Activated naive CD8-positive, alpha-beta T cell treated with anti-CD3 and anti-CD28 coated beads, Interleukin-2, amount 50 U/mL, for 24 hours (primary cell): ENCODE measurements around the gene GRID1.

ENCODE experiments used
- ATAC-seq: fragments of 150-1000 bp; cut with Tn5 transposase; one replicate; pipeline ENCODE4 v1.10.0; 2021
- DNase-seq: peaks from one replicate; pipeline ENCODE4 v3.0.0; 2021
- H3K27ac Mint-ChIP-seq: one replicate; pipeline ENCODE4 v1.8.0; 2021; ENCODE audit warnings: mild to moderate bottlenecking, mixed read lengths
- H3K27me3 Mint-ChIP-seq: one replicate; pipeline ENCODE4 v1.8.0; 2021; ENCODE audit warnings: mixed read lengths
- H3K36me3 Mint-ChIP-seq: one replicate; pipeline ENCODE4 v1.8.0; 2021; ENCODE audit warnings: low read depth, mixed read lengths
- H3K4me1 Mint-ChIP-seq: one replicate; pipeline ENCODE4 v1.8.0; 2021; ENCODE audit warnings: mixed read lengths
- H3K4me3 Mint-ChIP-seq: one replicate; pipeline ENCODE4 v1.8.0; 2021; ENCODE audit warnings: mild to moderate bottlenecking, moderate library complexity, mixed read lengths
- H3K9me3 Mint-ChIP-seq: one replicate; pipeline ENCODE4 v1.8.0; 2021; ENCODE audit warnings: mixed read lengths

GRID1 gene

DNA sequence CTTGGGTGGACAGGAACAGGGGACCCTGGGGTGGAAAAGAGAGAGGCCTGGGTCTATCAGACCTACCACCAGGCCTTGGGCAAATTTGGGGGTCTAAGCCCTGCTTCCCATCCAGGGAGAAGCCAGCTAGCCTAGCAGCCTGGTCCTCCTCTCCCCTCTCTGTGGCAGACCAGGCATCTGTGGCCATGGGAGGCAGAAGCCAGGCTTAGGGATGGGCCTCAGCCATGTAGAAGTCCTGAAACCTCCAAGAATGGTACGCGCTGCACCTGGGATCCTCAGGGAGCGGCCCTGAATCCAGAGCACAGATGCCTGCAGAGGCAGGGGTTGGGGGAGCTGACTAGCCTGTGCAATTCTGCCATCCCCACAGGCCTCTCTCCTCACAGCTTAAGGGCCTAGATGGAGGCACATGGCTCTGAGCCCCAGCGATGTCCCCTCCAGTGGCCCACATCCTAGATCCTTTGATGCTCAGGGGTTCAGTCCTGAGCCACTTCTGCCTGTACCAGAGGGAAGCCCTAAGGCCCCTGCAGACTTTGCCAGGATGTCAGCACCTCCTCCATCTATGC is 21.2 kb downstream of the GRID1 start:
- H3K36me3 Mint-ChIP-seq: no peaks in the 10 kb centered on the region
- no peak for ATAC-seq
- peaks cover 2% of the 10 kb centered on the region for H3K27me3 Mint-ChIP-seq
- no peaks in the 10 kb centered on the region for H3K9me3 Mint-ChIP-seq
- no peak for DNase-seq
- H3K4me3 Mint-ChIP-seq: no peak overlapping the region
- H3K4me1 Mint-ChIP-seq: no peaks in the 10 kb centered on the region
- no peak overlapping the region for H3K27ac Mint-ChIP-seq

DNA sequence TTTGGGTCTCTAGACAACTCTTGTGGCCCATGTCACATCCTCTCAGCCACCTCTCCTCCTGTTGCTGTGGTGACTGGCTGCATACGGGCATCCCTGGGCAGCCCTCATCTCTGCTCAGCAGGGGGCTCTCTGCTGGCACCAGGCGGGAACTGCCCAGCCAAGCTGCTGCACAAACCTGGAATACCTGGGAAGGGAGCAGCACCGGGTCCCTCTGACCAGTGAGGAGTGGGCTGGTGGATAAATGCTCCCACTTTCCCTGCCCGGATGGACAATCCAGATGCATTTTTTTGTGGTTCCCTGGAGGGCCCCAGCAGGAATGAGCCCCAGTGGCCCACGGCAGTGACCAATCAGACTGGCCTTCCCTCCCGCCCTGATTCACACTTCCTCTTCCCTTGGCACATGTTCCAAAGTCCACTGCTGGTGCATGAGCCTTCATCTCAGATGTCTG is 21.9 kb downstream of the GRID1 start:
- H3K4me3 Mint-ChIP-seq: no peak overlapping the region
- DNase-seq: no peak
- peaks cover 2% of the 10 kb centered on the region for H3K27me3 Mint-ChIP-seq
- no peaks in the 10 kb centered on the region for H3K36me3 Mint-ChIP-seq
- H3K27ac Mint-ChIP-seq: no peak overlapping the region
- H3K4me1 Mint-ChIP-seq: no peaks in the 10 kb centered on the region
- H3K9me3 Mint-ChIP-seq: no peaks in the 10 kb centered on the region
- ATAC-seq: no peak

- H3K27ac Mint-ChIP-seq: no peak overlapping the region
- no peak overlapping the region for H3K4me3 Mint-ChIP-seq
- DNase-seq: no peak
- no peaks in the 10 kb centered on the region for H3K9me3 Mint-ChIP-seq
- no peak for ATAC-seq
- peaks cover 4% of the 10 kb centered on the region for H3K27me3 Mint-ChIP-seq
- no peaks in the 10 kb centered on the region for H3K4me1 Mint-ChIP-seq
- no peaks in the 10 kb centered on the region for H3K36me3 Mint-ChIP-seq
These were observed 22.3 kb downstream of the GRID1 start for GRCh38 chr10:86344281-86344680.

DNA sequence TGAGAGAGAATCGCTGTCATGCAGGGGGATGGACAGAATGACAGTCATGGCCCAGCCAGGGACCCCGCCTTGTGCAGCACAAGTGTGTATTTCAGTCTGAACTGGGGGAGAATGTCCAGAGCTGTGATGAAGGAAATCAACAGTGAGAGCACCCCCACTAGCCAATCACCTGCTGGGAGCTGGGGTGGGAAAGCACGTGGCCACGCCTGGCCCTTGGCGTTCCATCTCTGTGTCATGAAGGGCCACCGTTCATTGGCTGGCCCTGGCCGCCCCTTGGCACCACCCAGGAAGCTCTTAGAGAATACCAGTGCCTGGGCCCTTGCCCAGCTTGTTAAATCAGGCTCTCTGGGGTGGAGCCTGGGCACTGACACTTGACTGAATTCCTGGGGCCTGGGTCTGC is 22.8 kb downstream of the GRID1 start:
- H3K4me1 Mint-ChIP-seq: no peaks in the 10 kb centered on the region
- ATAC-seq (no peak), DNase-seq (no peak)
- H3K36me3 Mint-ChIP-seq: no peaks in the 10 kb centered on the region
- no peak overlapping the region for H3K4me3 Mint-ChIP-seq
- no peak overlapping the region for H3K27ac Mint-ChIP-seq
- peaks cover 4% of the 10 kb centered on the region for H3K27me3 Mint-ChIP-seq
- no peaks in the 10 kb centered on the region for H3K9me3 Mint-ChIP-seq

DNA sequence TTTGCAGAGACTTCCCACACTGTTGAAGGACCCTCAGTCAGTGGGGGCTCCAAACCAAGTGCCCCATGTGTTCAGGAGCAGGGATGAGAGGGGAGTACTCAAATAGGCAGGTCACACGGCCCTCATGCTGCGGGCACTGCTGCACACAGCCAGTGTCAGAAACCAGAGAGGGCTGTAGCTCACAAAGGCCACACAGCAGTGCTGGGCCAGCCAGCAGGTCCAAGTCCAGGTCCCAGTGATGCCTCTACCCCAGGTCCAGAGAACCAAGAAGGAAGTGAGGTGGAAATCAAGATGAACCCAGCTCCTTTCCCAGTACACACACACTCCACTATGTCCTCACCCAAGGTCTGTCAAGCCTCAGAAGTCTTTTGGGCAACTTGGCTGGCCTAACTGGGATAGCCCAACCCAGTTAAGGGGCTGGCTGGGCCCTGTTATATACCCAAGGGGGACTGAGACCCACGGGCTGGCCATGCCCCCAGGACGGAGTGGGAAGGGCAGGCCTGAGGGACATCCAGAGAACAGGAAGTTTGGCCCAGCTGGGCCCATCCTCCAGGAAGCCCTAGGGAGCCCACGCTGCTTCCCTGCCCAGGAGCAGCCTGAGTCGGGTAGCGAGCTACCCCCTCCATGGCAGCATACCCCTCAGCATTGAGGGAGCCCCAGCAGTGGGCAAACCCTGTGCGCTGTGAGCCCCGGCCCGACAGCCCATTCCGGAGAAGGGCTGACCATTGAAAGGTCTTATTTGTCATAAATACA is 24.3 kb downstream of the GRID1 start:
- ATAC-seq (no peak), DNase-seq (no peak)
- Mint-ChIP-seq H3K27me3 (peaks cover 2% of the 10 kb centered on the region), H3K36me3 (no peaks in the 10 kb centered on the region), H3K4me1 (no peaks in the 10 kb centered on the region), H3K9me3 (no peaks in the 10 kb centered on the region), H3K4me3 (no peak overlapping the region), H3K27ac (no peak overlapping the region)

DNA sequence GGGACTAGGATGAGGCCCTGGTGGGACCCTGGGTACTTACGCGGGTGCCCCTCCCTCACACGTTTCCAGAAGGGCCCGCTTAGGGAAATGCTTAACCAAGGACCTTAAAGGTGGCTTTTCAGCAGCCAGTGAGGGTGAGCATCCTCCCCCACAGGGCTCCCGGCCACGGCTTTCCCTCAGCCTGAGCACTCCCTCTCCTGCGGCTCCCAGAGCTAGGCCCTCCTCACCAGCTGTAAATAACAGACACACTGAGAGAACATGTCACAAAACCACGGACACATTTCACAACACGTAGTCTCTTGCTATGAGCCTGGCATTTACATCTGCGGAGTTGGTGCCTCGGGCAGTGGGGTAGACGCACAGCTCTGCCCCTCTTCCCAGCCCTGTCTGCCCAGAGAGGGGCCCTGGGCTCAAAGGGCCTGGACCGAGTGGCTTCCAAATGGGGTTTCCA is 25.2 kb downstream of the GRID1 start:
- ATAC-seq (no peak), DNase-seq (no peak)
- Mint-ChIP-seq H3K27me3 (peaks cover 2% of the 10 kb centered on the region), H3K36me3 (no peaks in the 10 kb centered on the region), H3K27ac (no peak overlapping the region), H3K4me3 (no peak overlapping the region), H3K4me1 (no peaks in the 10 kb centered on the region), H3K9me3 (no peaks in the 10 kb centered on the region)

GRCh38 chr10:86340991-86341260 is 25.7 kb downstream of the GRID1 start:
- ATAC-seq (no peak), DNase-seq (no peak)
- Mint-ChIP-seq H3K36me3 (no peaks in the 10 kb centered on the region), H3K4me3 (no peak overlapping the region), H3K4me1 (no peaks in the 10 kb centered on the region), H3K27ac (no peak overlapping the region), H3K27me3 (peaks cover 2% of the 10 kb centered on the region), H3K9me3 (no peaks in the 10 kb centered on the region)

- Mint-ChIP-seq H3K4me3 (no peak overlapping the region), H3K27ac (no peak overlapping the region), H3K27me3 (peaks cover 2% of the 10 kb centered on the region), H3K36me3 (no peaks in the 10 kb centered on the region), H3K4me1 (no peaks in the 10 kb centered on the region), H3K9me3 (no peaks in the 10 kb centered on the region)
- DNase-seq (no peak), ATAC-seq (no peak)
These were observed 26.2 kb downstream of the GRID1 start for GRCh38 chr10:86340176-86340990.

GRCh38 chr10:86339226-86339865 is 27.2 kb downstream of the GRID1 start:
- no peaks in the 10 kb centered on the region for H3K36me3 Mint-ChIP-seq
- no peaks in the 10 kb centered on the region for H3K9me3 Mint-ChIP-seq
- no peak overlapping the region for H3K4me3 Mint-ChIP-seq
- no peak overlapping the region for H3K27ac Mint-ChIP-seq
- ATAC-seq: no peak
- no peak for DNase-seq
- H3K27me3 Mint-ChIP-seq: peaks cover 2% of the 10 kb centered on the region
- no peaks in the 10 kb centered on the region for H3K4me1 Mint-ChIP-seq

DNA sequence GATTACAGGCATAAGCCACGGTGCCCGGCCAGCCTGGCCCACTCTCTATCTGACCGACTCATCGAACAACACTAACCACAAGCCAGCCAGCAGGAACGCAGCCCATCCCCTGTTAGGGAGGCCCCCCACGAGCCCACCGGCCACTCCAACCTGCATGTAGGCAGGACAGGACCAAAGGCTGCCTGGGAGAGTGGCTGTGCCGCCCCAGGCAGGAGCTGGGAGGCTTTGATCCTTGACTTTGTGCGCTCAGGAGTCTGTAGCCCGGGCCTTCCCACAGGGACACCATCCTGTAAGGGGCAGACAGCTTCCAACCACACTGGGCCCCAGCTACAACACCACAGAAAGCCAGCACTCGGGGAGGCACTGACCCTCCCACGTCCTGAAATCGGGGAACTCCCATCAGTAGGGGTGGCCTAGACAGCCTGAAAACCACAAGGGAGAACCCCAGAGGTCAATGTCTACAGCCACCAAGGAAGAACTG is 29.4 kb downstream of the GRID1 start:
- Mint-ChIP-seq H3K27me3 (peaks cover 2% of the 10 kb centered on the region), H3K4me1 (no peaks in the 10 kb centered on the region)
- ATAC-seq: no peak

GRCh38 chr10:86336341-86336740 is 30.3 kb downstream of the GRID1 start:
- ATAC-seq (no peak), DNase-seq (no peak)
- Mint-ChIP-seq H3K27me3 (peaks cover 2% of the 10 kb centered on the region), H3K9me3 (no peaks in the 10 kb centered on the region), H3K27ac (no peak overlapping the region), H3K4me1 (no peaks in the 10 kb centered on the region), H3K4me3 (no peak overlapping the region), H3K36me3 (no peaks in the 10 kb centered on the region)

More for the DNA sequence above, 29.4 kb downstream of the GRID1 start:
- no peak overlapping the region for H3K4me3 Mint-ChIP-seq
- no peak overlapping the region for H3K27ac Mint-ChIP-seq
- DNase-seq: no peak
- no peaks in the 10 kb centered on the region for H3K9me3 Mint-ChIP-seq
- H3K36me3 Mint-ChIP-seq: no peaks in the 10 kb centered on the region

GRCh38 chr10:86335831-86336230 is 30.8 kb downstream of the GRID1 start:
- Mint-ChIP-seq H3K27ac (no peak overlapping the region), H3K4me1 (no peaks in the 10 kb centered on the region), H3K4me3 (no peak overlapping the region), H3K27me3 (peaks cover 2% of the 10 kb centered on the region), H3K9me3 (no peaks in the 10 kb centered on the region), H3K36me3 (no peaks in the 10 kb centered on the region)
- ATAC-seq (no peak), DNase-seq (no peak)

- no peaks in the 10 kb centered on the region for H3K4me1 Mint-ChIP-seq
- ATAC-seq (no peak), DNase-seq (no peak)
- H3K36me3 Mint-ChIP-seq: no peaks in the 10 kb centered on the region
- H3K4me3 Mint-ChIP-seq: no peak overlapping the region
- H3K27ac Mint-ChIP-seq: no peak overlapping the region
- H3K27me3 Mint-ChIP-seq: peaks cover 2% of the 10 kb centered on the region
- no peaks in the 10 kb centered on the region for H3K9me3 Mint-ChIP-seq
These were observed 31.3 kb downstream of the GRID1 start for GRCh38 chr10:86335257-86335656.

GRCh38 chr10:86334488-86335085 is 32.0 kb downstream of the GRID1 start:
- no peak for DNase-seq
- H3K27me3 Mint-ChIP-seq: peaks cover 2% of the 10 kb centered on the region
- no peak overlapping the region for H3K4me3 Mint-ChIP-seq
- H3K27ac Mint-ChIP-seq: no peak overlapping the region
- ATAC-seq: no peak
- H3K4me1 Mint-ChIP-seq: no peaks in the 10 kb centered on the region
- H3K9me3 Mint-ChIP-seq: no peaks in the 10 kb centered on the region
- no peaks in the 10 kb centered on the region for H3K36me3 Mint-ChIP-seq
